ENCODE measurements around the gene NR3C1.

NR3C1 gene

DNA sequence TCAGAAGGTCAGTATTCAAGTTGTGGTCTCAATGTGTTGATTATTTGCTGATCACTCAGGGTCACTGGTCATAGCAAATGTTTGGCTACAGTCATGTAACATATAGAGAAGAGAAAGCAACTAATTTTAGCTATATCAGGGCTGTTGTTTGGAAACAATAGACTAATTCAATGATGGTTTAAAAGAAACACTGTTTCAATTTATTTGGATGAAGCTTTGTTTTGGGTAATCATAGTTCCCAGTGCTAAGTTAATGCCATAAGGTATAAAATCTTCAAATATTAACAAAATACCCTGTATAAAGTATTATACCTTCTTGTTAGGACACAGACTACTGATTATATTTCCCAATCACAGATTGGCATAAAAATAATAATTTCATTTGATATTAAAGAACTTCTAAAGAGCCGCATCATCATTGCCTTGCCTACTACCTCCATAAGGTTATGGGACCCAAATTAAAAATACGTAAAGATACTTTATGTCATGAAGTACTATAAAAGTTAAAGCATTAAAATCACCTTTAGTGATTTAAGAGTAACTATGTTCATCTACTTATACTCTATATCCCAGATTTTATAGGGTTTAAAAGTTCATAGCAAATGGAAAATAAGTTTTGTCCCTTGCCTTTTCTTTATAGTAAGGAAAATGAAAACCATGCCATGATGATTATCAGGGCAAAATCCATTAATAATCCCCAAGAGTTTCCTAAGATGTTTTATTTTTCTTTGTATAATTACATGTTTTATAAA lies 6.0 kb downstream of the NR3C1 start:
- FAIRE-seq: no peak

DNA sequence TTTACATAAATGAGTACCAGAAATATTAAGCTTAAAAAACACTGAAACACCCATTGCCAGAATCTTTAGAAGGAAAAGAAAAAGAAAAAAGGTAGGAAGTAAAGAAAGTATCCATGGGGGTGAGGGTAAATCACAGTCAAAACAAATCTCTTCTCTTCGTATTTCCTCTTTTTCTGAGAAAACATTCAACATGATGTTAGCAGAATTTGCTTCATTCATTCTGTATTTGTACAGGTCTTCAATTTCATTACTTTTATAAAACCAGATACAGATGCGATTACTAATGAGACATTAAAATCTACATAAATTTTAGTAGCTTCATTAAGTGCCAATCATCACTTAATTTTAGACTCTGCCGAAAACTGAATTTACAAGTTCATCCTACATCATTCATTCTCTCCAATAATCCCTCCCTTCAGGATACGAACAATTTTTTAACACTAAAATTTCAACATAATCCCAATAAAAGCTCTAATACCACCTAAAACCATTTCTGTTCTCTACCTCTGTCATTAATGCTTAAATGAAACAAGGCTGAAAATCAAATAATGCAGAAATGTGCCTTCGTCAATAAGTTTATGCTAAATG lies 7.0 kb downstream of the NR3C1 start:
- FAIRE-seq: no peak

DNA sequence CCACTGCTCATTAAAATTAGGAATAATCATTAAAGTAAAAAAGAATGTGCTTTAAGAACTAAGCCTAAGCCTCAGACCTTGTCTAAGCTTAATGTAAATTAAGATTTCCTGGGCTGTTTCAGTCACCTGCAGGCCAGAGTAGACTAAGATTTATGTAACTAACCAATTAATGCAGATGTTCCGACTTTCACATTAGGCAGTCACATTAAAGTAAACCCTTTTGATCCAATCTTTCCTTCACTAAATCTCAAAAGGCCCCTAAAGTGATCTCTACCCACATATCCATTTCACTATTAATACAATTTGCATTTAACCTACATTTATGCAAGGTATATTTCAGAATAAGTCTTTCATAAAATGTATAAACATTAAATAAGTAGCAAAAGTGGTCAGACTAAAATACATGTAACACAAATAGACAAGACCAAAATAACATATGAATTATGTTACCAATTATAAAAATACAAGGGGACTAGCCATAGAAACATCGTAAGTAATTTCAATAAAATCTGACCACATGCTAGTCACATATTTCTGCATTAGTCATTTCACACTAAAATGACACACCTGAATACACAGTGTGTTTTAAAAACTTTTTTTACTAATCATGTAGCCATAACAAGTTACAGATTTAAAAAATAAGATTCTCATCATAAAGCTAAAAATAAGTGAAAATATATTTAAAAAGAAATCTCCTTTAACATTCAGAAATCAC lies 7.7 kb downstream of the NR3C1 start:
- no peak for FAIRE-seq

DNA sequence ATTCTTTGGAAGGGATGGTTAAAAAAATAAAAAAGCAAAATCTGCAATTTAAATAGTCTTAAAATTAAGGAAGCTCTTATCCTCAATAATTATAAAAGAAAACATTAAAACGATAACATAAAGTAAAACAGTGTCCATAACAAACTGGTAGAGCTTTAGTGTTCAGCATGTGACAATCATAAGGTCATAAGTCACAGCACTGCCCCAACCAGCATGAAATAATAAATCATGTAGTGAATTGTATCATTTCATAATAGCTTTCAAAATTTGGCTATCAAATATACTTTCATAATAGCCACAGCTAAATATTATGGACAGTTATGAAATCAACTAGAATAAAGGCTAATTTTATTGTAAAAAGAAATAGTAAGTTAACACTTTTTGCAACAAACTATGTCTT lies 10.0 kb downstream of the NR3C1 start:
- FAIRE-seq: no peak

DNA sequence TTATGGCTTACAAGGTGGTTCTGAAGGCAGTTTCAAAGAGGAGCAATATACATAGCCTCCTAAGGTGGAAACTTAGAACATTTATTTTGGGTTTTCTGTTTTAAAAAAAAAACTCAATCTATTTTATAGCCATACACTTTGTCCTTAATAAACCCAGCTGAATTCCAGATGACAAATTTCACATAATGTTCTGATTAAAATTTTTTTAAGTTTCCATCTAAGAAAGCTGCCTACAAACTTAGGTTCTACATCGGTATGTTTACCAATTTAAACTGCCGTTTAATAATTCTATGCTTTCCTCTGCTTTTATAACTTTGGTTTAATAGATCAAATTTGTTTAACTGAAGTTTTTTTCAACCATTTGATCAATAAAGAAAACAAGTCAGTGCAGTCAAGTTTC lies 12.5 kb downstream of the NR3C1 start:
- no peak for FAIRE-seq

DNA sequence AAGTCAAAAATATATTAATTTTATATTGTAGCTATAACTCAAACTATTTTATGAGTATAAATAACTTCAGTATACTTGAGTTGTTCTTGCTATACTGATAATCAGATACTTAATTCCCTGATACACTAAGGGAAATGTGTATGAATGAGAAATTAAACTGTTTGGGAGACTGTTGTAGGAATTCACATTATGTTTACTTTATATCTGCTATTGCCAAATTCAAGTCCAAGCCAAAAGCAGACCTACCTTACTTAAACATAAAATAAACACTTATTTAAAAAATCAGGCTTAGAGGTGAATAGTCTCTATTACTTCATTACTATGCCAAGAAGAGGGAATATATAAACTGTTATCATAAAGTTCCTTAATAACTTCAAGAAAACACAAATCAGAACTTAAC lies 13.2 kb downstream of the NR3C1 start:
- FAIRE-seq: no peak

DNA sequence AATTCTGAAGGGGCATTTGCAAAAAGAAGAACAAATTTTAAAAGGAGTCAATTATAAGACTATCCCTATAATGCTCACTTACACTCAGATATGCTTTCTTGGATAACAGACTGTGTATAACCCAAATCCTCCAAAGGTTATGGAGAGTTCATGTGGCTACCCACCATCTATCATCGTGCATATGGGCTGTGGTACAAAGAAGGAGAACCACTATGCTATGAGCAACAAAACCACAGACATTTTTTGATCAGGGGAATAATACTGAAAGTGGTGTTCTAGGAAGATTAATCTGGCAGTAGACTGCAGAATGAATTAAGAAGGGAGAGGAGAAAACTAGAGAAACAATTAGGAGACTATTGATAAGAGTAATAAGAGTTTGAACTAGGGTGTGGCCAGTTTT lies 16.8 kb downstream of the NR3C1 start:
- no peak for FAIRE-seq

DNA sequence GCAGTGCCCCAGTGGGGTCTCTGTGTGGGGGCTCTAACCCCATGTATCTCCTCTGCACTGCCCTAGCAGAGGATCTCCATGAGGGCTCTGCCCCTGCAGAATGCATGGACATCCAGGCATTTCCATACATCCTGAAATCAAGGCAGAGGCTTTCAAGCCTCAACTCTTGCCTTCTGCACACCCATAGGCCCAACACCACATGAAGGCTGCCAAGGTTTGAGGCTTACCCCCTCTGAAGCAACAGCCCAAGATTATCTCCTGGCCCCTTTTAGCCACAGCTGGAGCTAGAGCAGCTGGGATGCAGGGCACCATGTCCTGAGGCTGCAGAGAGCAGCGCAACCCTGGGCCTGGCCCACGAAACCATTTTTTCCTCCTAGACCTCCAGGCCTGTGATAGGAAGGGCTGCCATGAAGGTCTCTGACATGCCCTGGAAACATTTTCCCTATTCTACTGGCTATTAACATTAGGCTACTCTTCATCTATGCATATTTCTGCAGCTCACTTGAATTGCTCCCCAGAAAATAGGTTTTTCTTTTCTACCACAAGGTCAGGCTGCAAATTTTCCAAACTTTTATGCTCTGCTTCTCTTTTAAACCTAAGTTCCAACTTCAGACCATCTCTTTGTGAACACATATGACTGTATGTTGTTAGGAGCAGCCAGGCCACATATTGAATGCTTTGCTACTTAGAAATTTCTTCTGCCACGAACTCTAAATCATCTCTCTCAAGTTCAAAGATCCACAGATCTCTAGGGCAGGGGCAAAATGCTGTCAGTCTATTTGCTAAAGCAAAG lies 18.4 kb downstream of the NR3C1 start:
- FAIRE-seq: no peak

DNA sequence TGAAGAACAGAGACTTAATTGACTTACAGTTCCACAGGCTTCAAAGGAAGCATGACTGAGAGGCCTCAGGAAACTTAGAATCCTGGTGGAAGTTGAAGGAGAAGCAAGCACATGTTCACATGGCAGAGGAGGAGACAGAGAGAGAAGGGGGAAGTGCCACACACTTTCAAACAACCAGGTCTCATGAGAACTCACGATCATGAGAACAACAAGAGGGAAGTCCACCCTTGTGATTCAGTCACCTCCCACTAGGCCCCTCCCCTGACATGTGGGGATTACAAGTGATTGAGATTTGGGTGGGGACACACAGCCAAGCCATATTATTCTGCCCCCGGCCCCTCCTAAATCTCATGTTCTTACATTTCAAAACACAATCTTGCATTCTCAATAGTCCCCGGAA lies 19.5 kb downstream of the NR3C1 start:
- FAIRE-seq: no peak

DNA sequence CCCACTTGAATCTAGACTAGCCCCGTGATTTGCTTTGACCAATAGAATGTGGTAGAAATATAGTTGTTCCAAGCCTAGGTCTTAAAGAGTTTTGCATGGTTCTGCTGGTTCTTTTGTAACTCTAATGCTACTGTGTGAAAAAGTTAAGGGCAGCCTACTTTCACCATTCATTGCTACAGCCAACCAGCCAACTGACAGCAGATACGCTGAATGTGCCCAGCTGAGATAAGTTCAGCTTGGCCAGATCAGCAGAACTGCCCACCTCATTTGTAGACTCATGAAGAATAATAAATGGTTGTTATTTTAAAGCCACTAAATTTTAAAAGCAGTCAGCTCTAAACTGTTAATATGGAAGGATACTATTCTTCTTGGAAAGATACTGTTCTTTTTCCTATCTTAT lies 23.9 kb downstream of the NR3C1 start:
- no peak for FAIRE-seq

DNA sequence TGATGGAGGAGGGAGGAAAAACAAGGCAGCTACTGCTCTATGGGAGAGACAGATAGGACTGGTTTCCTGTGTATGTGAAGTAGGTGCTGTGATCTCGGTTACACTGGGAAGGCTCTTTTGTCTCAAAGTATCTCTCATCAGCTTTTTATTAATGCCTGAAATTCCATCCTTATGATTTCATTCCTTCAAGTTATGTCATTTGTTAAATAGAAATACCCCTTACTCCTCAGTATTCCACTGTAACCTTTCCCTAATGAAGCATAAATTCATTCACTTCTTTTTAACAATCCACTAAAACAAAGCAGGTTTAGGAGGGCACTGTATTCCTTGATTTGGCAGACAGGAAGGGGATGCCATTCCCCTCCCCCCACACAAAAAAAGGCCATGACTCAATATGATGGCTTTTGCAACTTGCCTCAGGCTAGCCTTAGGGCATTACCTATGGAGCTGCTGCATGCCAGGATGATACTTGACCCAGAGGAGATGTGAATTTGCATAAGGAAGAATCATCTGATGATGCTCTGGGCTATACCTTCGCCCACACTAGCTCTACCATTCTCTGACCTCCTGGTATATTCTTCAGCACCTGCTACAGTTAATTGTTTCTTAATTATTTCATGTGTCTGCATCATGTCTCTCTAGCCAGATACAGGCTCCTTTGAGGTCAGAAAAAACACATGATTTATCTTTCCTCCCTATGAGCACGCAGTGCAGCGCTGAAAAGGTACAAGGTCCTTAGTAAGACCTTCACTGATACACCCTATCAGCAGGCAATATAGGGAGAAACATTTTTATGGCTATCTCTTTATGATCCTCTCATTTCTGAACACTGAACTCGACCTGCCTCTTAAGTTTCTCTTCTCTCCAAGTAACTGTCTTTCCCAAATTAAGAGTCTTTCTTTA lies 26.3 kb downstream of the NR3C1 start:
- no peak for FAIRE-seq

DNA sequence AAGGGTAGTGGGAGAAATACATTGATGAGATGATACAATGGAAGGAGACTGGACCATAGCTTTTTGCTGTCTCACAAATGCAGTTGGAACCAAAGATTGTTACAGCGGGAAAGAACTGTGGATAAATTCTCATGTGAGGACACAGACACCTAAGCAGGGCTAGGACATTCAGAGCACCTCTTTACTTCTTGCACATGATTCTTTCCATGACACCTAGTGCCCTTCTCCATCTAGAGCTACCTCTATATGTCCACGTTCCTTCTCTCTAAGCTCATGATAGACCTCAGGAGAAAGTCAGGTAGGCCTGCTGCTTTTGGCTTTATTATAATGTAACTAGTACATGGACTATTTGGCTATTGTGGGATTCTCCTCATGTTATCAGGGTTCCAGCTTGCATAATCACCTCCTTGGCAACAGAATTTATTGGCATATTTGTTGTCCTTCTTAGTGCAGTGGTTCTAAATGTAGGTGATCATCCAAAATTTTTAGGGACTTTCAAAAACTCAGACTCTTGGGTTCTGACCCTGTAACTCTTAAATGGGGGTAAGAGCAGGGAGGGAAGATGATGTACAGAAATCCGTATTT lies 27.2 kb downstream of the NR3C1 start:
- FAIRE-seq: no peak

DNA sequence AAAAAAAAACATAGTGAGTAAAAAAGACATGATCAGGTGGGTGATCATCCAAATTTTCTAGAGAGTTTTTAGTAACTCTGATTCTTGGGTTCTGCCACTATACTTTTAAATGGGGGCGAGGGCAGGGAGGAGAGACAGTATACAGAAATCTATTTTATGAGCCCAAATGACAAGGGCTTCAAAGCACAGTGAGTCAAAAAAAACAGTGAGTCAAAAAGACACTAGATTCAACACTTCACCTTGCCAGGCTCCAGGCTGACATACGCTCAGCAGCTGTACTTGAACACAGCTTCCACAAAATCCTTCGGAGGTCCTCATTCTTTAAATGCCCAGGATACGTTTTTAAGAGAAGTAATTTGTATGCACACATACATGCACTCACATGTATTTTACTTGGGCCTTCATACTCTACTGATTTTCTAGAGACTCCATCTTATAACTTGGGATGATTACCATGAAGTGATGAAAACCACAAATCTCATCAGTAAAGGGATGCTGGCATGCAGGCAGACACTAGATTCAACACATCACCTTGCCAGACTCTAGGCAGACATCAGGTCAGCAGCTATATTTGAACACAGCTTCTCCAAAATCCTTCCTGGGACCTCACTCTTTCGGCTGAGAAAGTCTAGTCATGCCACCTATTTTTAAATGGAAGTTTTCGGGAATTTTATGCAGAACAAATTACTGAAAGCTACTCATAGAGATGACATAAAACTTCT lies 28.8 kb downstream of the NR3C1 start:
- FAIRE-seq: no peak

DNA sequence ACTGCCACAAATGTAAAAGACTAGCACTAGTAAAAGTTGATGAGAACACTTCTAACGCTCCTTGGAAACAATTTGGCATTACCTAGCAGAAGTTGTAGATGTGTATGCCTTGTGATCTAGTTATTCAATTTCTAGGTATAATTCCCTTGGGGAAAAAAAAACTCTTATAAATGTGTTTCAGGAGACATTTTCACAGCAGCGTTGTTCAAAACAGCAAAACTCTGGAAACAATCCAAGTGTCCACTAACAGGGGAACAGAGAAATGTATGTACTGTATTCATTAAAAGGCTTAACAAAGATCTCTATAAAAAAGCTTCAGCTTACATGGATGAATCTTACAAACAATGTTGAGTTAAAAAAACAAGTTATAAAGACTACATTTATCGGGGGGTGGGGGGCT lies 30.4 kb downstream of the NR3C1 start:
- no peak for FAIRE-seq

DNA sequence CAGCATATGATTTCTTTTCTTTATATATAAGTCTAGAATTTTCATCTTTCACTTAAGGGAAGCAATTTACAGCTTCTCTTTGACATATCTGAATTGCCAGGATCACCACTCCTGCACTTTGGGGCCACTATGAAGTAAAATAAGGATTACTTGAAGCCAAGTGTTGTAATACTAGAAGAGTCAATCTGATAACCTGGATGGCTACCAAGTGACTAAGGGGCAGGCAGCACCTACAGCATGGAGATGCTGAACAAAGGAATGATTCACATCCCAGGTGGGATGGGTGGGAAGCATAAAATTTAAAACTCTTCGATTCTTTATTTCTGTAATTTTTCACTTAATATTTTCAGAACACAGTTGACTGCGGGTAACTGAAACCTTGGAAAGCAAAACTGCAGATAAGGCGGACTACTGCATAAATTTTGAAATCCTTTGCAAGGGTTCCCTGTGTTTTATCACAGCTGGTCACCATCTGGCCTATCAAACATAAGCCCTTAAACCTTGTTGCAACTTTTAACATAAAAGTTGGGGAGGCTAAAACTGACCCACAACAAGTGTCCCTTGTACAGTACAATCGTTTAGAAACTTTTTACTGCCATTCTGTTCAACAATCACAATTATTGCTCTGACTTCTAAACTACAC lies 31.2 kb downstream of the NR3C1 start:
- no peak for FAIRE-seq

DNA sequence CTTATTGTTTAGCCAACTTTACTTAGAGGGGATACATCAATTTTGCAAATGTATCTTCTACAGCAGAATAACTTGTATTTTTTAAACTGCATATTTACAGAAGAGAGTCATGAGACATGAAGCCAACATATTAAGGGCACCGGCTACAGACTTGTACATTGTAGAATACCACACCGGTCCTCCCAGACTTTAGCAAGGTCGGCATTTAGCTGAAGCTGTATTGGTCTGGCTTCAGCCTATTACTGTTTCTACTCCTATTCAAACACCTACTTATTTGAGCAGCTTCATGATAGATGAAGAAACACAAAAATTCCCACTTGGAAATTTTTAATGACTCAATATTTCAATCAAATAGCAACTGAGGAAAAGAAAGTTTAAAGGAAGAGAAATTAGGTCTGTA lies 33.0 kb downstream of the NR3C1 start:
- FAIRE-seq: no peak

DNA sequence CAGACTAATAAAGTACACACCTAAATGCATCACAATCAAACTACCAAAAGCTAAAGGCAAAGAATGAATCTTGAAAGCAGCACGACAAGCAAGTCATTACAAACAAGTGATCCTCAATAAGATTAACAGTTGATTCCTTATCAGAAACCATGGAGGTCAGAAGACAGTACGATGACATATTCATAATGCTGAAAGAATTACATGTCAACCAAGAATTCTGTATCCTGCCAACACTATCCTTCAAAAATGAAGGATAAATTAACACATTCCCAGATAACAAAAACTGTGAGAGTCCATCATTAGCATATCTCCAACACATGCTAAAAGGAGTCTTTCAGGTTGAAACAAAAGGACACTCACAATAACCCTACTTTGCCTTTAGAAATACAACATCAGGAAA lies 39.4 kb downstream of the NR3C1 start:
- no peak for FAIRE-seq

DNA sequence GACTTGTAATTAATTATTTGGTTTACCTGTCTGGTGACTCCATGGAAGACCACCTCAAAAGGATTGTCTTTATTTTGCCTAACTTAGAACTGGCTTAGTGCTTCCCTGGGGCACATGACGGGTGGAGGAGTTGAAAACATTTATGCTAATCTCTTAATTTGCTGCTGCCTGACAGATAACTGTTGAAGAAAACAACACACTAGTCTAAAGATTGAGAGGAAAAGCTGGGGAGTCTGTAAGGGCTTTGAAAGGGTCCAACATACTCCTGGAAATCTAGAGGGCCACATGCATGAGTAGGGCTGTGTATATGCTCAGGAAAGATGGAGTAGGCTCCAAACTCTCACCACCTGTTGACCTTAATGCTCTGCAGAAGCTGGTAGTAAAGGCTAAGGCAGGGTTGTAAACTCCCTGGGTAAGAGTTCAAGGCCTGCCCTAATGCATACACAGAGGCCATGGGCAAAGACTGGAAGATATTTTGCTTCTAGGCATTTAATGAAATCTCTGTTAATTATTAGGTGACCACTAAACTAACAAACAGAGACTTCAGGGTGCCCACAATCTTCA lies 40.7 kb downstream of the NR3C1 start:
- FAIRE-seq: no peak

DNA sequence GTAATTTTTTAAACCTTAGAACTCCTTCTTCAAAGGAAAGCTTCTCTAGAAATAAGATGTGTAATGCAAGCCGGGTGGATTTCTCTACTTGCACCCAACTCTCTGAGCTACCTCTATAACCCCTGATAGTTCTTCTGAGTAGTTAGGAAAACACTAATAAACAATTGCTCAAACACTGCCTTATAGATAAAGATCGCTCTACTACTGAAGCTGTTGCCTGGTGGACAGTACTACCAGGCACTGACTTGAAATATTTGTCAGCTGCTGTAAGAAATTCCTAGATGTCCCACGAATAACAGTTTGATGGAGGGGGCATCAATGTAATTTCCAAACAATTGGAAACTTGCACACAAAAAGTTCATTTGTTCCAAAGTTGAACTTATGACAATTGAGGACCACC lies 42.0 kb downstream of the NR3C1 start:
- FAIRE-seq: no peak

DNA sequence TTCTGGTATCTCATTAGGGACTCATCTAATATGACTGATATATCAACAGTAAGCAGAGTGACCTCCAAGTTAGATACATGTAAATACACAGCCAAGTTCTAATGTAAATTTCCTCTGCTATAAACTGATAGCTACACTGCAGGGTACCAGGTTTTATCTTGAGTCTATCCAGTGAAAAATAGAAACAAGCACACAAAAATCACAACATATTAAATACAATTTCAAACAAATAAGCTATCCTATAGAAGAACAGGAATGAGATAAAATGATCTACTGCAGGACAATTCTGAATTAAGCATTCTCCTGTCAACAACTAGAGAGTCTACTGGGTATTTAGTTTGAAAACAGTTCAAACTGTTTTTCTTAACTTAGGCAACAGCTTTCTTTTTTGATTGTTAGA lies 42.7 kb downstream of the NR3C1 start:
- FAIRE-seq: no peak

DNA sequence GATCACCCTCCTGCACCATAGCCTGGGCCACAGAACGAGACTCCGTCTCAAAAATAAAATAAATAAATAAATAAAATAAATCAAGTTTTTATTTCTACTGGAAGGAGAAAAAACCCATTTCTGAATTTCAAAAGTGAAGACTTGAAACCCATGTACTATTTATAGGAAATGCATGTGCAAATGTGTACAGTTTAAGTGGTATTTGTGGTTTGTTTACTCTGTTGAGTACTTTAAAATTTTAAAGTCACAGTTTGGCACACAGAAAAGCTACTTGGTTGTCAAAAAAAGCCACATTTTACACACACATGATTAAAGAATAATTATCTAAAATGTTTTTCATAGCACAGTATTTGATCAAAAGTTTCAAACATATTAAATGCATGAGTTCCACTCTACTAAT lies 43.6 kb downstream of the NR3C1 start:
- no peak for FAIRE-seq

Data from TTC549 (cell line).